ENCODE data around the gene OPCML. TPM values are rescaled to one million over a fixed set of nuclear protein-coding genes. Genes with fewer than 3 reads are reported as not detected.
A peak's percentile ranks its signal among the peaks of the same experiment; 100 is the strongest.

Gene OPCML
- total RNA-seq, 4 donors from 2014 or later: 0.06 to 0.83 (median 0.24) TPM

DNA sequence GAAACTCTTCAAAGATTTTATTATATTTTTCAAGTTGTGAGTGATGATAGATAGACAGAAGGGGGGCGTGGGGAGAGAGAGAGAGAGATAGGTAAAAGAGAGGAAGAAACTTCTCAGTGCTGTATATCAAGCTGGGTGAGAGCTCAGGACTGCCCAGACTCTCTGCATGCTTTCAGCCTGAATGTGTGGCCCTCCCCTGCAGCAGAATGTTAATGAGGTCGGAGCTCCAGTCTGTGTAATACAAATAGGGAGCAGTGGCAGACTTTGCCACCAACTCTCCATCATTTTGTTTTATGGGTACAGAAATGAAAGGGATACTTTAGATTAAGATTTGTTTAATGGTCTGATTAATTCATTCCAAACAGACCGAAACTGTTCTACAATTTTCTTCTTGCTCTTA lies 752.8 kb downstream of the OPCML start:
- no peaks in the 10 kb centered on the region for H3K9me3 ChIP-seq
- H3K4me3 ChIP-seq: no peak overlapping the region
- H3K4me1 ChIP-seq: no peaks in the 10 kb centered on the region
- intact Hi-C loops (cut with DNase I): no loop called here
- no peak overlapping the region for H3K27ac ChIP-seq (replicated peaks in 1 of 4)
- no peaks in the 10 kb centered on the region for H3K27me3 ChIP-seq
- H3K36me3 ChIP-seq: no peaks in the 10 kb centered on the region
- DNase-seq (ENCODE audit: extremely low spot score): no peak
- WGBS: 76% methylated on average over 2 of the region's 3 CpGs
- TF ChIP-seq EP300 (IDR thresholded peaks at IDR 0.05) (no peak), POLR2A (IDR thresholded peaks at IDR 0.05; ENCODE audit: low read depth) (no peak), POLR2AphosphoS5 (IDR thresholded peaks at IDR 0.05) (no peak)
- TF ChIP-seq, protein P1, sequence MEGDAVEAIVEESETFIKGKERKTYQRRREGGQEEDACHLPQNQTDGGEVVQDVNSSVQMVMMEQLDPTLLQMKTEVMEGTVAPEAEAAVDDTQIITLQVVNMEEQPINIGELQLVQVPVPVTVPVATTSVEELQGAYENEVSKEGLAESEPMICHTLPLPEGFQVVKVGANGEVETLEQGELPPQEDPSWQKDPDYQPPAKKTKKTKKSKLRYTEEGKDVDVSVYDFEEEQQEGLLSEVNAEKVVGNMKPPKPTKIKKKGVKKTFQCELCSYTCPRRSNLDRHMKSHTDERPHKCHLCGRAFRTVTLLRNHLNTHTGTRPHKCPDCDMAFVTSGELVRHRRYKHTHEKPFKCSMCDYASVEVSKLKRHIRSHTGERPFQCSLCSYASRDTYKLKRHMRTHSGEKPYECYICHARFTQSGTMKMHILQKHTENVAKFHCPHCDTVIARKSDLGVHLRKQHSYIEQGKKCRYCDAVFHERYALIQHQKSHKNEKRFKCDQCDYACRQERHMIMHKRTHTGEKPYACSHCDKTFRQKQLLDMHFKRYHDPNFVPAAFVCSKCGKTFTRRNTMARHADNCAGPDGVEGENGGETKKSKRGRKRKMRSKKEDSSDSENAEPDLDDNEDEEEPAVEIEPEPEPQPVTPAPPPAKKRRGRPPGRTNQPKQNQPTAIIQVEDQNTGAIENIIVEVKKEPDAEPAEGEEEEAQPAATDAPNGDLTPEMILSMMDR (IDR thresholded peaks at IDR 0.05): no peak

DNA sequence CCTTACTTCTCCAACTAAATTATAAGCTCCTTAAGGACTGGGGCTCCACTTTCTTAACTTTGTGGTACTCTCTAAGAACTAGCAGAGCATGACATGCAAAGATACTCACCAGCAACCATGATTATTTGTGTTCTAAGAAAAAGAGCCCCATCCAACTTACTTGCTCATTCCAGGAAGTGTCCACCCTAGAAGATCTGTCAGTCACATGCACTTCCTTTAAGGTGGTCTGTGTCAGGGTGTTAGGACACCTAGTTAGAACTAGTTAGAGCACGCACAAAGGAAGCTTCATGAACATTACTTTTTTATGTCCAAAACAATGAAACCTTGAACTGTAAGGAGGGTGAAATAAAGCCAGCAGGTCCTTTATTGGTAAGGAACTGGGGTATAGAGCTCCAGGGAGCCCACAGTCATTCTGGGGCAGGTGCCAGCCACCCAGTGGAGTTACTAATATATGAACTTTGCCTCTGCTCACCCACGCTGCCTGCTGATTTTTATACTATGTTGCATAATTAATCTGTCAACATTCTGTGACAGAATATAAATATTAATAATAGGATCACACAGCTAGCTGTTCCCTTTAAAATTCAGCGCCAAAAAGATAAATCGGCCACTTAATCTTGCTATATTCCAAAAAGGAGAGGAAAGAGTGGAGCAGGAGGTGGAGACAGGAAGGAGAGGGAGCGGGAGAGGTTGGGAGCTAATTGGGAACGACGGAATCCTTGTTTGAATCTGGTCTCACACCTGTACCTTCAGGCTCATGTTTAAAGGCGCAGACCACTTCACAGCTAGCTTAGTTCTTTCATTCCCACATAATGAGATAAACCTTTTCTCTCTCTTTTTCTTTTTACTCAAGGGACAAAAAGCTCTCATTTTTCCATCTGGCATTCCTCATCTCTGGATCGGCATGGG lies 755.0 kb downstream of the OPCML start:
- Histone ChIP-seq H3K27me3 (peaks cover 0 to 5% (median 0%) of the 10 kb centered on the region in 4 donors), H3K36me3 (no peaks in the 10 kb centered on the region), H3K4me3 (no peak overlapping the region), H3K9me3 (no peaks in the 10 kb centered on the region), H3K27ac (replicated peaks in 1 of 4) (no peak overlapping the region), H3K4me1 (no peaks in the 10 kb centered on the region)
- DNase-seq (ENCODE audit: extremely low spot score): peak; percentile 55
- no peak for TF ChIP-seq EP300 (IDR thresholded peaks at IDR 0.05)
- TF ChIP-seq POLR2A (IDR thresholded peaks at IDR 0.05; ENCODE audit: low read depth): no peak
- no peak for TF ChIP-seq POLR2AphosphoS5 (IDR thresholded peaks at IDR 0.05)
- TF ChIP-seq, protein P1 (IDR thresholded peaks at IDR 0.05): no peak
- WGBS: 56% methylated on average over 9 of the region's 9 CpGs
- intact Hi-C loops (cut with DNase I): no loop called here

DNA sequence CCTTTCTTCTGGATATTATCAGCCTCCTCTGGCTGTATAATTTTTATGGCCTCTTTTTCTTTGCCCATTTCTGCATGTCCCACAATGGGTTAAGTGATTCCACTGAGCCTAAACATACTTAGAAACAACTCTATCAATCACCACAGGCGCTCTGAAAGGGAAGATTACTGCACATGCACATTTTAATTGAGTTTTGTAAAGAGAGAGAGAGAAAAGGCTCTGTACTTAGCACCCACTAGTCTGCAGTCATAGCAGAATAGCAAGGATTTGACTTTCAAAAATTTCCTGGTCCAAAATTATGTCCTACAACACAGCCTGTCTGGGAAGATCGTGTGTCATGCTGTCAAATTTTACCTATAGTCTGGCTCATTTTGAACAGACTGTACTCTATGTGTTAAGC lies 758.5 kb downstream of the OPCML start:
- H3K9me3 ChIP-seq: no peaks in the 10 kb centered on the region
- intact Hi-C loops (cut with DNase I): no loop called here
- no peak overlapping the region for H3K27ac ChIP-seq (replicated peaks in 1 of 4)
- no peak for TF ChIP-seq POLR2AphosphoS5 (IDR thresholded peaks at IDR 0.05)
- no peak for TF ChIP-seq POLR2A (IDR thresholded peaks at IDR 0.05; ENCODE audit: low read depth)
- no peak for TF ChIP-seq EP300 (IDR thresholded peaks at IDR 0.05)
- TF ChIP-seq, protein P1 (IDR thresholded peaks at IDR 0.05): no peak
- no peaks in the 10 kb centered on the region for H3K4me1 ChIP-seq
- H3K36me3 ChIP-seq: no peaks in the 10 kb centered on the region
- H3K27me3 ChIP-seq: peaks cover 0 to 5% (median 0%) of the 10 kb centered on the region in 4 donors
- DNase-seq (ENCODE audit: extremely low spot score): peak; percentile 42
- no peak overlapping the region for H3K4me3 ChIP-seq
- WGBS: 47% methylated on average over 2 of the region's 2 CpGs

DNA sequence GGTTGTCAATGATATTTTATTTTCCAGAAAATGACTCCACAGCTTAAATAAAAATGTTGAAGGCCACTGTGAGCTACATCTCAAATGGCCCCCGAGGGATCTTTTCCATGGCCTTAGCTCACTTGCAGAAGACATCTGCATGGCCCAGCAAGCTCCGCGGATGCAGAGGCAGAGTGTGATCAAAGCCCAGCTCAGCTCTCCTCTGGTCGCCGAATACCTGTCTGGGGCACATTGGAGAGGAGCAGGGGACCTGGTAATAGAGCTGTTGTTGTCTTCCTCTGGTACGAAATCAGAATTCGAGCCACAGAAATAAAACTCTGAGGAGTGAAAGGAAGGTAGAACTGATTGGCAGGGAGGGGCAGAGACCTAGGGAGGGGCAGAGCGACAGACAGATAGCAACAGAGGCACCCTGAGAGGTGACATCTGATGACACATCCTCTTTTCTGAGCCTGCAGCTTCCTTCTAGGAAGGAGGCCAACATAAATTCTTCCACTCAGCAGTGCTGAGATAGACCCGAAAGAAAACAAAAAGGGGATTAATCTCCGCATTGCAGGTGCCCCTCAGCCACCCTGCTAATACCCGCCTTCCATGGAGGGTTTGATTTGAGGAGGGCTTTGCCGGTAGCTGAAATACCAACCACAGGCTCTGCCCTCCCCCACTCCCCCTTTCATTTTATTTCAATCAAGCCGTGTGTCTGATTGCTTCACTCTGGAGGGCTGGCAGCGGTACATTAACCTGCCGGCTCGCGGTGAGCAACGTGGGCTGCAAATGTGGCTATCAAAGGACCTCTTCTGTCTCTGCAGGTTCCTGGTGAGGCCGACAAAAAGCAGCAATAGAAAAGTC lies 759.4 kb downstream of the OPCML start:
- intact Hi-C loops (cut with DNase I): no loop called here
- no peaks in the 10 kb centered on the region for H3K4me1 ChIP-seq
- no peak overlapping the region for H3K27ac ChIP-seq (replicated peaks in 1 of 4)
- 66% methylated on average over 19 of the region's 19 CpGs for WGBS
- peaks cover 0 to 9% (median 0%) of the 10 kb centered on the region in 4 donors for H3K27me3 ChIP-seq
- H3K9me3 ChIP-seq: no peaks in the 10 kb centered on the region
- H3K4me3 ChIP-seq: no peak overlapping the region
- TF ChIP-seq, protein P1 (IDR thresholded peaks at IDR 0.05): no peak
- no peak for TF ChIP-seq POLR2AphosphoS5 (IDR thresholded peaks at IDR 0.05)
- no peak for TF ChIP-seq EP300 (IDR thresholded peaks at IDR 0.05)
- no peak for TF ChIP-seq POLR2A (IDR thresholded peaks at IDR 0.05; ENCODE audit: low read depth)
- peak; percentile 39 for DNase-seq (ENCODE audit: extremely low spot score)
- H3K36me3 ChIP-seq: no peaks in the 10 kb centered on the region

Measured in esophagus muscularis mucosa (tissue), 4 donors.